Right lobe of liver (tissue), 4 donors: ENCODE data around the gene COL2A1.

ENCODE experiments used
- CTCF ChIP-seq, 4 donors: fragments of 200-600 bp in 3 of 4; fragments of 450-650 bp in 1 of 4; IDR thresholded peaks; one replicate each; pipeline versions ENCODE4 v1.5.1 to v1.8.0; 2016 to 2022; ENCODE audit warnings: antibody characterized with exemption in 4 of 4, mild to moderate bottlenecking in 2 of 4
- POLR2A ChIP-seq: fragments of 450-650 bp; IDR thresholded peaks from one replicate; pipeline ENCODE4 v1.6.1; 2017; ENCODE audit warnings: antibody characterized with exemption, mild to moderate bottlenecking
- donor health status: DM: no; HTN: no; CAD: no.
- donor health status: DM: no; HTN: no; CAD: no.
- donor health status: DM: no; HTN: yes; CAD: no.

- TF ChIP-seq CTCF (IDR thresholded peaks at IDR 0.05), result no peak
- TF ChIP-seq POLR2A, result no peak
Observed at GRCh38 chr12:48005750-48006021, 1.4 kb upstream of the COL2A1 start.
